SJSA1 (cell line): ENCODE measurements around the gene TTLL3. TPM values are rescaled to one million over a fixed set of nuclear protein-coding genes. Genes with fewer than 3 reads are reported as not detected.

Source experiments
- DNase-seq, 2 experiments: peaks; one replicate each; pipeline ENCODE4 v3.0.0-alpha.2; 2015 to 2020; ENCODE audit warnings: low spot score in 2 of 2, low read depth in 1 of 2
- H3K27ac ChIP-seq: fragments of 250-450 bp; sonication (Bioruptor Pico); 2 replicates; pipeline ENCODE4 v1.5.1; 2020; ENCODE audit warnings: mild to moderate bottlenecking, moderate library complexity
- H3K27me3 ChIP-seq: fragments of 250-450 bp; sonication (Bioruptor Pico); replicated peaks from 2 replicates; pipeline ENCODE4 v1.5.1; 2020; ENCODE audit warnings: mild to moderate bottlenecking, moderate library complexity
- H3K36me3 ChIP-seq: fragments of 250-450 bp; sonication (Bioruptor Pico); 2 replicates; pipeline ENCODE4 v1.5.1; 2020; ENCODE audit warnings: mild to moderate bottlenecking
- H3K4me1 ChIP-seq: fragments of 250-450 bp; sonication (Bioruptor Pico); replicated peaks from 2 replicates; pipeline ENCODE4 v1.6.1; 2021; ENCODE audit warnings: mild to moderate bottlenecking
- H3K4me3 ChIP-seq: fragments of 250-450 bp; sonication (Bioruptor Pico); 2 replicates; pipeline ENCODE4 v1.5.1; 2020; ENCODE audit warnings: mild to moderate bottlenecking
- H3K9me3 ChIP-seq: fragments of 250-450 bp; sonication (Bioruptor Pico); replicated peaks from 2 replicates; pipeline ENCODE4 v1.5.1; 2020; ENCODE audit warnings: mild to moderate bottlenecking
- total RNA-seq: library from RNA; depleted of rRNA; stranded (reverse); fragments of >200 nt; shearing (Covaris generic); gene quantifications from 2 replicates; pipeline ENCODE4 v1.2.3, GENCODE V29; 2014

The TTLL3 gene
- total RNA-seq, 1 experiment from 2014 or later: 5.8 TPM

- H3K4me3 ChIP-seq: no peak overlapping the region
- H3K36me3 ChIP-seq: peaks cover 76% of the 10 kb centered on the region
- H3K27me3 ChIP-seq: no peaks in the 10 kb centered on the region
- H3K27ac ChIP-seq: no peak overlapping the region
- DNase-seq: no peak
- peaks cover 3% of the 10 kb centered on the region; the same call in 1 of the 2 replicates for H3K4me1 ChIP-seq
- no peaks in the 10 kb centered on the region for H3K9me3 ChIP-seq
Measured at GRCh38 chr3:9786209-9786739, 23.8 kb upstream of the TTLL3 start.

- H3K9me3 ChIP-seq: no peaks in the 10 kb centered on the region
- no peak for DNase-seq
- no peaks in the 10 kb centered on the region for H3K27me3 ChIP-seq
- H3K4me1 ChIP-seq: peaks cover 11% of the 10 kb centered on the region
- no peak overlapping the region for H3K4me3 ChIP-seq
- H3K36me3 ChIP-seq: peaks cover 74% of the 10 kb centered on the region
- H3K27ac ChIP-seq: no peak overlapping the region
Measured at GRCh38 chr3:9786825-9787669, 23.0 kb upstream of the TTLL3 start.

- H3K9me3 ChIP-seq: no peaks in the 10 kb centered on the region
- no peak for DNase-seq
- no peak overlapping the region for H3K4me3 ChIP-seq
- H3K4me1 ChIP-seq: peaks cover 12% of the 10 kb centered on the region
- no peaks in the 10 kb centered on the region for H3K27me3 ChIP-seq
- no peak overlapping the region for H3K27ac ChIP-seq
- peaks cover 69% of the 10 kb centered on the region for H3K36me3 ChIP-seq
Measured at GRCh38 chr3:9787714-9788113, 22.3 kb upstream of the TTLL3 start.

- Histone ChIP-seq H3K9me3 (no peaks in the 10 kb centered on the region), H3K4me3 (no peak overlapping the region), H3K4me1 (peaks cover 12% of the 10 kb centered on the region), H3K27ac (no peak overlapping the region), H3K36me3 (peaks cover 75% of the 10 kb centered on the region), H3K27me3 (no peaks in the 10 kb centered on the region)
- DNase-seq: no peak
Measured at GRCh38 chr3:9791127-9791526, 18.9 kb upstream of the TTLL3 start.

- Histone ChIP-seq H3K36me3 (peaks cover 72% of the 10 kb centered on the region), H3K4me3 (peak overlapping the region; percentile 69), H3K9me3 (no peaks in the 10 kb centered on the region), H3K27ac (peak overlapping the region; percentile 98), H3K27me3 (no peaks in the 10 kb centered on the region), H3K4me1 (peaks cover 12% of the 10 kb centered on the region)
- no peak for DNase-seq
Measured at GRCh38 chr3:9791790-9792404, 18.2 kb upstream of the TTLL3 start.

DNA sequence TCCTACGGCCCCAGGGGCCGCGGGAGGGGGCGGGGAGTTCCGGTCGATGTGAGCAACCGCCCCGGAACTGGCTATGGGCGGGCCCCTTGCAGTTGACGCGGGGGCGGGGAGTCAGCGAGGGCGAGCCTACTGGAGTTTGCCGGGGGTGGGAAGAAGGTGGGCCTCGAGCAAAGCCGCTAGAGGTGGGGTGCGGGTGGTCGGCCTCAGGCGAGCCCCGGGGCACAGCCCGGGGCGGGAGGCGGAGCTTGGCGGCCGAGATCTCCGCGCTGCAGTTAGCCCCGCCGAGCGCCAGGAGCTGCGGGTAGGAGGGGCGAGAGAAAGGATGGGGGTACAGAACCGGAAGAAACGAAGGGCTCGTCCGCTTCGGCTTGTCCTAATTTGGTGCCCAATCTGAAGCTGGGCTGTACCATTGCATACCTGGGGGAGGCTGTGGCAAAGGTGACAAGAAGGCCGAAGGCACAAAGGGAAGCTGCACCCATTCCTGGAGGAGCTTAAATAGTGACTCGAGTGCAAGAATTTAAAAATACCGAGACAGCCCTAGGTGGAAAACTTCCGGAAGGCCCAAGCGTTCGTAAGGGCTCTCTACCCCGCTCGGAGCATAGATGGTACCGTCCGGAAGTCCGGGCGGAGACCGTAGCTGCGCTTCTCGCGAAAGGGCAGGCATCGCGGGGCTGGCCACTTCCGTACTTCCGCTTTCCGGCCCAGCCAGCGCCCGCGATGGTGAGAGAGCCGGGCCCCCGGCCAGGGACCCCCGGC, 17.5 kb upstream of the TTLL3 start, which contains the start of the genes ARPC4 and TADA3:
ARPC4 (plus strand) TSS at position 678 of the 756 bp plus-strand sequence; CDS start at position 718, 40 bp downstream.
TADA3 (minus strand) TSS at position 69 of the 756 bp plus-strand sequence. CDS start 1,007 bp downstream, outside the sequence.
- Histone ChIP-seq H3K9me3 (no peaks in the 10 kb centered on the region), H3K27ac (peak within 1 kb of the TSS; percentile 98), H3K4me3 (peak within 1 kb of the TSS; percentile 69), H3K4me1 (peaks cover 12% of the 10 kb centered on the region), H3K27me3 (no peaks in the 10 kb centered on the region), H3K36me3 (peaks cover 72% of the 10 kb centered on the region)
- peak; percentile 92 to 99 for DNase-seq

GRCh38 chr3:9793161-9793781, 16.8 kb upstream of the TTLL3 start:
- Histone ChIP-seq H3K27ac (peak overlapping the region; percentile 98), H3K4me1 (peaks cover 12% of the 10 kb centered on the region), H3K27me3 (no peaks in the 10 kb centered on the region), H3K4me3 (peak overlapping the region; percentile 69), H3K36me3 (peaks cover 76% of the 10 kb centered on the region), H3K9me3 (no peaks in the 10 kb centered on the region)
- DNase-seq: peak in 1 of 2 experiments; percentile 27

DNA sequence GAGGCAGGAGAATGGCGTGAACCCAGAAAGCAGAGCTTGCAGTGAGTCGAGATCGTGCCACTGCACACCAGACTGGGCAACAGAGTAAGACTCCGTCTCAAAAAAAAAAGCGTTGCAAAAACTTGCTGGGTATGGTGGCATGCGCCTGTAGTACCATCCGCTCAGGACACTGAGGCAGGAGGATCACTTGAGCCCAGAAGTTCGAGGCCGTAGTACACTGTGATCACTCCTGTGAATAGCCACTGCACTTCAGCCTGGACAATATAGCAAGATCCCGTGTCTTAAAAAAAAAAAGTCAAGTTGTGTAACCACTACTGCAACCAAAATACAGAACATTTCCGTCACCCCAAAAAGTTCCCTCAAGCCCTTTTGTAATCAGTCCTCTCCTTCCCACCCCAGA, 15.7 kb upstream of the TTLL3 start:
- Histone ChIP-seq H3K4me1 (peaks cover 12% of the 10 kb centered on the region), H3K27me3 (no peaks in the 10 kb centered on the region), H3K9me3 (no peaks in the 10 kb centered on the region), H3K4me3 (no peak overlapping the region), H3K27ac (no peak overlapping the region), H3K36me3 (peaks cover 81% of the 10 kb centered on the region)
- no peak for DNase-seq

- no peak for DNase-seq
- no peaks in the 10 kb centered on the region for H3K27me3 ChIP-seq
- H3K36me3 ChIP-seq: peaks cover 81% of the 10 kb centered on the region
- peaks cover 12% of the 10 kb centered on the region for H3K4me1 ChIP-seq
- H3K9me3 ChIP-seq: no peaks in the 10 kb centered on the region
- no peak overlapping the region for H3K27ac ChIP-seq
- no peak overlapping the region for H3K4me3 ChIP-seq
Measured at GRCh38 chr3:9795207-9795606, 14.9 kb upstream of the TTLL3 start.

- Histone ChIP-seq H3K36me3 (peaks cover 85% of the 10 kb centered on the region), H3K4me3 (no peak overlapping the region), H3K27me3 (no peaks in the 10 kb centered on the region), H3K9me3 (no peaks in the 10 kb centered on the region), H3K27ac (no peak overlapping the region), H3K4me1 (no peaks in the 10 kb centered on the region)
- no peak for DNase-seq
Measured at GRCh38 chr3:9797196-9797945, 12.7 kb upstream of the TTLL3 start.

GRCh38 chr3:9800529-9800928, 9.5 kb upstream of the TTLL3 start:
- H3K4me1 ChIP-seq: no peaks in the 10 kb centered on the region
- no peaks in the 10 kb centered on the region for H3K9me3 ChIP-seq
- H3K4me3 ChIP-seq: no peak overlapping the region
- H3K27me3 ChIP-seq: no peaks in the 10 kb centered on the region
- no peak overlapping the region for H3K27ac ChIP-seq
- DNase-seq: no peak
- H3K36me3 ChIP-seq: peaks cover 91% of the 10 kb centered on the region

- Histone ChIP-seq H3K27me3 (no peaks in the 10 kb centered on the region), H3K27ac (no peak overlapping the region), H3K4me1 (no peaks in the 10 kb centered on the region), H3K9me3 (no peaks in the 10 kb centered on the region), H3K36me3 (peaks cover 89% of the 10 kb centered on the region), H3K4me3 (no peak overlapping the region)
- no peak for DNase-seq
Measured at GRCh38 chr3:9803494-9803893, 6.6 kb upstream of the TTLL3 start.
